ENCODE data around the gene CPNE4.

Gene CPNE4

DNA sequence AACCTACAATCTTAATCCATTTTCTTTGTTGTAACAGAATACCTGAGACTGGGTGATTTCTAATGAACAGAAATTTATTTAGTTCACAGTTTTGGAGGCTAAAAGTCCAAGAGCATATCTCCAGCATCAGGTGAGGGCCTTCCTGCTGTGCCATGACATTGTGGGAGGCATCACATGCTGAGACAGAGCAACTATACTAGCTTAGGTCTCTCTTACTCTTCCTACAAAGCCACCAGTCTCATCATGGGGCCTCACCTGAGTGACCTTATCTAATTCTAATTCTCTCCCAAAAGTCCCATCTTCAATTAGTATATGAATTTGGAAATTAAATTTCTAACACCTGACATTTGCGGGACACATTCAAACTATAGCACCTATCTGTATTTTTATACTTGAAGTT, 285.0 kb downstream of the CPNE4 start:
- no peak for FAIRE-seq

GRCh38 chr3:131747466-131747865, 287.3 kb downstream of the CPNE4 start:
- FAIRE-seq (no peak), DNase-seq (ENCODE audit: insufficient read length, low spot score) (no peak)
- TF ChIP-seq POU2F2 (IDR thresholded peaks at IDR 0.05; ENCODE audit: low read depth, low read length) = no peak
- no peak for TF ChIP-seq SPI1 (IDR thresholded peaks at IDR 0.05; ENCODE audit: low read depth, low read length)
- TF ChIP-seq PAX5 (IDR thresholded peaks at IDR 0.05; ENCODE audit: insufficient read depth, low read length, severe bottlenecking) = no peak
- no peak for TF ChIP-seq POLR2A (IDR thresholded peaks at IDR 0.05; ENCODE audit: low read depth, low read length)

More for the DNA sequence above, 285.0 kb downstream of the CPNE4 start:
- DNase-seq (ENCODE audit: insufficient read length, low spot score) = no peak
- TF ChIP-seq POLR2AphosphoS5 (IDR thresholded peaks at IDR 0.05; ENCODE audit: low read depth, low read length) (no peak), POU2F2 (IDR thresholded peaks at IDR 0.05; ENCODE audit: low read depth, low read length) (no peak), POLR2A (IDR thresholded peaks at IDR 0.05; ENCODE audit: low read depth, low read length) (no peak), PAX5 (IDR thresholded peaks at IDR 0.05; ENCODE audit: insufficient read depth, low read length, severe bottlenecking) (no peak), SPI1 (IDR thresholded peaks at IDR 0.05; ENCODE audit: low read depth, low read length) (no peak)

DNA sequence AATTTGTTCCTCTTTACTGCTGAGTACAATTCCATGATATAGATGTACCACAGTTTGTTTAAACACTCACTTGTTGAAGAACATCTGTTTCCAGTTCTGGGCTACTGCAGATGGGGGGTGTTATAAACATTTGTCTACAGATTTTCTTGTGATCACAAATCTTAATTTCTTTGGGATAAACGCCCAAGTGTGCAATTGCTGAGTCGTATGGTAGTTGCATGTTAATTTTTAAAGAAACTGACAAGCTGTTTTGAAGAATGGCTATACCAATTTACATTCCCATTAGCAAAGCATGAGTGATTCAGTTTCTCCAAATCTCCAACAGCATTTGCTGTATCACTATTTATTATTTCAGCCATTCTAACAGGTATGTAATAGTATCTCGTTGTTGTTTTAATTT, 290.0 kb downstream of the CPNE4 start:
- TF ChIP-seq POU2F2 (IDR thresholded peaks at IDR 0.05; ENCODE audit: low read depth, low read length) (no peak), PAX5 (IDR thresholded peaks at IDR 0.05; ENCODE audit: insufficient read depth, low read length, severe bottlenecking) (no peak), POLR2A (IDR thresholded peaks at IDR 0.05; ENCODE audit: low read depth, low read length) (no peak), POLR2AphosphoS5 (IDR thresholded peaks at IDR 0.05; ENCODE audit: low read depth, low read length) (no peak)
- DNase-seq (ENCODE audit: insufficient read length, low spot score) (no peak), FAIRE-seq (no peak)

DNA sequence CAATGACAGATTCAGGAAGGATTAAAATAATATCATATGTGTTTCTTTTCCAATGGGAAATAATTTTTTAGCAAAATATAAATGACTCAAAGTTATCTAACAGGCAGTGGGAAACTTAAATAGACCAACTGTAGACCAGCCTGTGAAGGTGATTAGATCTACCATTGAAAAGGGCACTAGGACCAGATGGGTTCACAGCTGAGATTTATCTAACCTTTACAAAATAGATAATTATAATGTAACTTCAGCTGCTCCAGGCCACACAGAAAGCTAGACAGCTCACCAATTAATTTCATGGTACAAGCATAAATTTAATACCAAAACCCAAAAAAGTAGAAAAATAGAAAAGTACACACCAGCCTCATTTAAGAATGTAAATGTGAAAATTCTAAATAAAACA, 291.7 kb downstream of the CPNE4 start:
- FAIRE-seq = no peak
- DNase-seq (ENCODE audit: insufficient read length, low spot score) = no peak
- no peak for TF ChIP-seq POLR2A (IDR thresholded peaks at IDR 0.05; ENCODE audit: low read depth, low read length)
- no peak for TF ChIP-seq TAF1 (IDR thresholded peaks at IDR 0.05; ENCODE audit: low read depth, low read length)
- TF ChIP-seq PAX5 (IDR thresholded peaks at IDR 0.05; ENCODE audit: insufficient read depth, low read length, severe bottlenecking) = no peak
- TF ChIP-seq POLR2AphosphoS5 (IDR thresholded peaks at IDR 0.05; ENCODE audit: low read depth, low read length) = no peak
- TF ChIP-seq POU2F2 (IDR thresholded peaks at IDR 0.05; ENCODE audit: low read depth, low read length) = no peak
- no peak for TF ChIP-seq SPI1 (IDR thresholded peaks at IDR 0.05; ENCODE audit: low read depth, low read length)

GRCh38 chr3:131739211-131739610, 295.6 kb downstream of the CPNE4 start:
- DNase-seq (ENCODE audit: insufficient read length, low spot score) (no peak), FAIRE-seq (no peak)
- TF ChIP-seq POU2F2 (IDR thresholded peaks at IDR 0.05; ENCODE audit: low read depth, low read length) (no peak), PAX5 (IDR thresholded peaks at IDR 0.05; ENCODE audit: insufficient read depth, low read length, severe bottlenecking) (no peak), POLR2AphosphoS5 (IDR thresholded peaks at IDR 0.05; ENCODE audit: low read depth, low read length) (no peak), POLR2A (IDR thresholded peaks at IDR 0.05; ENCODE audit: low read depth, low read length) (no peak), SPI1 (IDR thresholded peaks at IDR 0.05; ENCODE audit: low read depth, low read length) (no peak)

- FAIRE-seq (no peak), DNase-seq (ENCODE audit: insufficient read length, low spot score) (no peak)
Observed at GRCh38 chr3:131738095-131738494, 296.7 kb downstream of the CPNE4 start.

GRCh38 chr3:131735544-131735943, 299.3 kb downstream of the CPNE4 start:
- TF ChIP-seq PAX5 (IDR thresholded peaks at IDR 0.05; ENCODE audit: insufficient read depth, low read length, severe bottlenecking) (no peak), TAF1 (IDR thresholded peaks at IDR 0.05; ENCODE audit: low read depth, low read length) (no peak), SPI1 (IDR thresholded peaks at IDR 0.05; ENCODE audit: low read depth, low read length) (no peak), POU2F2 (IDR thresholded peaks at IDR 0.05; ENCODE audit: low read depth, low read length) (no peak), POLR2A (IDR thresholded peaks at IDR 0.05; ENCODE audit: low read depth, low read length) (no peak), POLR2AphosphoS5 (IDR thresholded peaks at IDR 0.05; ENCODE audit: low read depth, low read length) (no peak)
- no peak for DNase-seq (ENCODE audit: insufficient read length, low spot score)
- FAIRE-seq = no peak

More at GRCh38 chr3:131738095-131738494, 296.7 kb downstream of the CPNE4 start:
- TF ChIP-seq SPI1 (IDR thresholded peaks at IDR 0.05; ENCODE audit: low read depth, low read length) = no peak
- no peak for TF ChIP-seq PAX5 (IDR thresholded peaks at IDR 0.05; ENCODE audit: insufficient read depth, low read length, severe bottlenecking)
- TF ChIP-seq POLR2AphosphoS5 (IDR thresholded peaks at IDR 0.05; ENCODE audit: low read depth, low read length) = no peak

DNA sequence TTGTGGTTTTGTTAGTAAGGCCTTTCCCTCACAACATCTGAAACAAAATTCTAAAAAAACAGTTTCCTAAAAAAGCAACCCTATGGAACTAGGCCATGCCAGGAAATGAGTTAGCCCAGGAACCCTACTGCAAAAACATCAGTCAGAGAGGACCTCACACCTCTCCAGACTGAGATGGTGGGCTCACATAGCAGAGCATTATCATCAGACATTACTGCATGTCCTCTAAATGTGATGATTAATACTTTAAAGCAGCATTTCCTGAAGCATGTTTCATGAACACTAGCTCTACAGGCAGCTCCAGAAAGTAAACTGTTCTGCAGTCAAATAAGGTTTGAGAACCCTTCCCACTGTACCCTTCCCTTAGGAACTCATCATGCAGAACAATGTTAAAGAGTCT, 299.7 kb downstream of the CPNE4 start:
- no peak for DNase-seq (ENCODE audit: insufficient read length, low spot score)
- TF ChIP-seq SPI1 (IDR thresholded peaks at IDR 0.05; ENCODE audit: low read depth, low read length) (no peak), POLR2AphosphoS5 (IDR thresholded peaks at IDR 0.05; ENCODE audit: low read depth, low read length) (no peak), PAX5 (IDR thresholded peaks at IDR 0.05; ENCODE audit: insufficient read depth, low read length, severe bottlenecking) (no peak), POU2F2 (IDR thresholded peaks at IDR 0.05; ENCODE audit: low read depth, low read length) (no peak), POLR2A (IDR thresholded peaks at IDR 0.05; ENCODE audit: low read depth, low read length) (no peak), TAF1 (IDR thresholded peaks at IDR 0.05; ENCODE audit: low read depth, low read length) (no peak)
- FAIRE-seq = peak; percentile 68

GRCh38 chr3:131733086-131733841, 301.6 kb downstream of the CPNE4 start:
- TF ChIP-seq POLR2A (IDR thresholded peaks at IDR 0.05; ENCODE audit: low read depth, low read length) = no peak
- TF ChIP-seq POLR2AphosphoS5 (IDR thresholded peaks at IDR 0.05; ENCODE audit: low read depth, low read length) = no peak
- TF ChIP-seq PAX5 (IDR thresholded peaks at IDR 0.05; ENCODE audit: insufficient read depth, low read length, severe bottlenecking) = no peak
- TF ChIP-seq SPI1 (IDR thresholded peaks at IDR 0.05; ENCODE audit: low read depth, low read length) = no peak
- no peak for TF ChIP-seq TAF1 (IDR thresholded peaks at IDR 0.05; ENCODE audit: low read depth, low read length)
- TF ChIP-seq POU2F2 (IDR thresholded peaks at IDR 0.05; ENCODE audit: low read depth, low read length) = no peak
- FAIRE-seq = no peak
- DNase-seq (ENCODE audit: insufficient read length, low spot score) = no peak

DNA sequence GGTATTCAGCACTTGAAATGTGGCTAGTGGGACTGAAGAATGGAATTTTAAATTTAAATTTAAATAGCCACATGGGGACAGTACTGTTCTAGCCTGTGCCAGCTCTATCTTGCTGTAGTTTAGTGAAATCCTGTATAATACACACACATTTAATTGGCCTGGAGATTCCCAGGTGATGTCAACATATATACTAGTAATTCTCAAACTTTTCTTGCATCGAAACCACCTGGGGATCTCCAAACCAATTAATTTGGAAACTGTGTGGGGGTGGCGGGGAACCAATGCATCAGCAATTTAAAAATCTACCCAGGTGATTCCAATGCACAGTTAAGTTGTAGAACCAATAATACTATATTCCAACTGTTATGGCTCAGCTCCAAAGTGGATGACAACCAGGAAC, 303.1 kb downstream of the CPNE4 start:
- DNase-seq (ENCODE audit: insufficient read length, low spot score) = no peak
- no peak for TF ChIP-seq SPI1 (IDR thresholded peaks at IDR 0.05; ENCODE audit: low read depth, low read length)
- TF ChIP-seq POLR2AphosphoS5 (IDR thresholded peaks at IDR 0.05; ENCODE audit: low read depth, low read length) = no peak
- TF ChIP-seq TAF1 (IDR thresholded peaks at IDR 0.05; ENCODE audit: low read depth, low read length) = no peak
- no peak for TF ChIP-seq POLR2A (IDR thresholded peaks at IDR 0.05; ENCODE audit: low read depth, low read length)
- TF ChIP-seq PAX5 (IDR thresholded peaks at IDR 0.05; ENCODE audit: insufficient read depth, low read length, severe bottlenecking) = no peak
- TF ChIP-seq POU2F2 (IDR thresholded peaks at IDR 0.05; ENCODE audit: low read depth, low read length) = no peak
- FAIRE-seq = no peak

All from GM12891 (cell line).